K562 (cell line): ENCODE measurements around the gene SLC8A2. TPM values are rescaled to one million over a fixed set of nuclear protein-coding genes. Genes with fewer than 3 reads are reported as not detected.

Experiments used
- CBX8 ChIP-seq: fragments of 200-600 bp; sonication (generic); IDR thresholded peaks from 2 replicates; pipeline ENCODE4 v1.6.1; 2012; ENCODE audit warnings: borderline replicate concordance, mixed run types, low read depth, mild to moderate bottlenecking, moderate library complexity, mixed read lengths, low read length, control low read depth, inconsistent platforms; ENCODE audit not compliant: poor library complexity, severe bottlenecking; ENCODE audit errors: extremely low read depth
- CCAR2 ChIP-seq: fragments of 200-400 bp; formaldehyde crosslinking; IDR thresholded peaks from 2 replicates; pipeline ENCODE4 v1.6.1; 2017; ENCODE audit warnings: mild to moderate bottlenecking, low read depth, low read length
- CREB1 ChIP-seq, 2 experiments: sonication (generic) in 1 of 2; formaldehyde crosslinking in 1 of 2; IDR thresholded peaks; 2 replicates each; pipeline versions ENCODE4 v1.6.1 to v1.8.0; 2012 to 2022; ENCODE audit warnings: inconsistent platforms in 1 of 2, mild to moderate bottlenecking in 1 of 2, missing genetic modification reagents in 1 of 2, moderate library complexity in 1 of 2
- CREM ChIP-seq: IDR thresholded peaks from 2 replicates; pipeline ENCODE4 v1.6.1; 2014; ENCODE audit warnings: antibody characterized with exemption, low read depth
- FOXJ3 ChIP-seq: sonication (generic); formaldehyde crosslinking; IDR thresholded peaks from 2 replicates; pipeline ENCODE4 v1.4.0; 2020; ENCODE audit warnings: mild to moderate bottlenecking, missing genetic modification reagents
- GATAD2A ChIP-seq: fragments of 450-650 bp; IDR thresholded peaks from 2 replicates; pipeline ENCODE4 v1.6.1; 2017
- GTF2A2 ChIP-seq: IDR thresholded peaks from 2 replicates; pipeline ENCODE4 v1.6.1; 2016; ENCODE audit warnings: mild to moderate bottlenecking, missing genetic modification characterization, missing compliant biosample characterization
- HDAC3 ChIP-seq: fragments of 450-650 bp; IDR thresholded peaks from 2 replicates; pipeline ENCODE4 v1.6.1; 2018; ENCODE audit warnings: borderline replicate concordance, mild to moderate bottlenecking, moderate library complexity; ENCODE audit not compliant: partially characterized antibody
- HMG20A ChIP-seq: fragments of 450-650 bp; formaldehyde crosslinking; conservative IDR thresholded peaks from 2 replicates; pipeline ENCODE4 v1.4.0; 2020; ENCODE audit warnings: mild to moderate bottlenecking, mixed read lengths
- KDM4B ChIP-seq, 2 experiments: fragments of 450-650 bp in 1 of 2; sonication (generic) in 1 of 2; IDR thresholded peaks; 2 replicates each; pipeline ENCODE4 v1.6.1; 2016 to 2017; ENCODE audit warnings: borderline replicate concordance in 2 of 2, antibody characterized with exemption in 1 of 2, low read depth in 1 of 2, mild to moderate bottlenecking in 1 of 2
- NFRKB ChIP-seq: fragments of 450-650 bp; IDR thresholded peaks from 2 replicates; pipeline ENCODE4 v1.6.1; 2016; ENCODE audit warnings: low read depth
- PBX2 ChIP-seq, 2 experiments: IDR thresholded peaks in 1 of 2; conservative IDR thresholded peaks in 1 of 2; 2 replicates each; pipeline ENCODE4 v1.6.1; 2016; ENCODE audit warnings: low read depth in 2 of 2, mild to moderate bottlenecking in 1 of 2, missing compliant biosample characterization in 1 of 2, missing genetic modification characterization in 1 of 2, moderate library complexity in 1 of 2
- PTBP1 ChIP-seq: fragments of 200-400 bp; formaldehyde crosslinking; IDR thresholded peaks from 2 replicates; pipeline ENCODE4 v1.6.1; 2017; ENCODE audit warnings: low read depth, low read length
- PYGO2 ChIP-seq: fragments of 450-650 bp; IDR thresholded peaks from 2 replicates; pipeline ENCODE4 v1.6.1; 2016; ENCODE audit warnings: mild to moderate bottlenecking, missing genetic modification characterization, moderate library complexity, missing compliant biosample characterization
- RBFOX2 ChIP-seq: fragments of 200-400 bp; formaldehyde crosslinking; IDR thresholded peaks from 2 replicates; pipeline ENCODE4 v1.6.1; 2017; ENCODE audit warnings: low read depth, mild to moderate bottlenecking, low read length, moderate library complexity
- SMAD1 ChIP-seq: fragments of 150-350 bp; IDR thresholded peaks from 2 replicates; pipeline ENCODE4 v1.6.1; 2014; ENCODE audit warnings: low read length, low read depth; ENCODE audit not compliant: partially characterized antibody
- ZBED1 ChIP-seq: IDR thresholded peaks from 2 replicates; pipeline ENCODE4 v1.6.1; 2014
- ZBTB9 ChIP-seq: fragments of 450-650 bp; formaldehyde crosslinking; IDR thresholded peaks from 2 replicates; pipeline ENCODE4 v1.4.0; 2020; ENCODE audit warnings: mild to moderate bottlenecking, moderate library complexity
- polyA plus RNA-seq, 8 experiments: library from polyadenylated mRNA; depleted of rRNA in 4 of 8; stranded (reverse) in 5 of 8; unstranded in 3 of 8; fragments of >200 nt; fragmentation: Nextera tagmentation in 2 of 8; fragmentation: Illumina TruSeq in 1 of 8; extraction: Ambion mirVana in 2 of 8; extraction: Trizol in 1 of 8; gene quantifications; 2 replicates each; pipeline versions ENCODE4 v1.2.1 to v1.2.3, GENCODE V29; 2011 to 2014; ENCODE audit warnings: inconsistent platforms in 1 of 8, missing spikeins in 1 of 8
- total RNA-seq, 7 experiments: library from RNA; depleted of rRNA in 6 of 7; stranded (reverse); fragments of >200 nt in 6 of 7; fragmentation: Illumina TruSeq in 2 of 7; extraction: Trizol in 2 of 7; gene quantifications; 2 replicates each; pipeline versions ENCODE4 v1.2.1 to v1.2.3, GENCODE V29; 2011 to 2021; ENCODE audit warnings: low replicate concordance in 1 of 7
- TF ChIP-seq, protein P1 (sequence below): fragments of 250-450 bp; sonication (Bioruptor Pico); IDR thresholded peaks from 2 replicates; pipeline ENCODE4 v1.8.0; 2022; ENCODE audit warnings: moderate library complexity, mild to moderate bottlenecking, inconsistent platforms
- TF ChIP-seq, protein P2 (sequence below): fragments of 450-650 bp; formaldehyde crosslinking; IDR thresholded peaks from 2 replicates; pipeline ENCODE4 v1.4.0; 2022; ENCODE audit warnings: missing genetic modification characterization

Gene SLC8A2
- total and polyA plus RNA-seq, 9 of the 15 experiments (the other 6 are each of a cell fraction or from before 2014, with no cell fraction given): 0.07 to 0.66 (median 0.24) TPM; not detected in 3

GRCh38 chr19:47514869-47515588 is 43.3 kb upstream of the SLC8A2 start, which contains the start of gene NAPA (continued):
- TF ChIP-seq HDAC3: no peak
- TF ChIP-seq HMG20A: no peak
- TF ChIP-seq CREB1 (IDR thresholded peaks at IDR 0.05): peak; percentile 94
- peak; percentile 88 for TF ChIP-seq CREB1 (CRISPR knock-in tag; IDR thresholded peaks at IDR 0.05)
- peak; percentile 89 for TF ChIP-seq RBFOX2
- TF ChIP-seq PBX2 (CRISPR knock-in tag; IDR thresholded peaks at IDR 0.05; ENCODE audit: low read depth): no peak
- peak; percentile 50 for TF ChIP-seq PBX2 (tag; conservative IDR thresholded peaks at IDR 0.05; ENCODE audit: low read depth)
- TF ChIP-seq KDM4B (IDR thresholded peaks at IDR 0.05; ENCODE audit: borderline replicate concordance in 2 of 2, low read depth in 1 of 2): peak in 1 of 2 experiments; percentile 98; a peak in 2 of 4 replicates
- TF ChIP-seq GTF2A2 (tag): no peak
- no peak for TF ChIP-seq PYGO2 (tag)
- no peak for TF ChIP-seq NFRKB
- TF ChIP-seq CCAR2: no peak
- no peak for TF ChIP-seq PTBP1
- TF ChIP-seq CBX8: no peak
- TF ChIP-seq GATAD2A: no peak
- TF ChIP-seq ZBTB9 (CRISPR knock-in tag): no peak
- TF ChIP-seq, protein P1, sequence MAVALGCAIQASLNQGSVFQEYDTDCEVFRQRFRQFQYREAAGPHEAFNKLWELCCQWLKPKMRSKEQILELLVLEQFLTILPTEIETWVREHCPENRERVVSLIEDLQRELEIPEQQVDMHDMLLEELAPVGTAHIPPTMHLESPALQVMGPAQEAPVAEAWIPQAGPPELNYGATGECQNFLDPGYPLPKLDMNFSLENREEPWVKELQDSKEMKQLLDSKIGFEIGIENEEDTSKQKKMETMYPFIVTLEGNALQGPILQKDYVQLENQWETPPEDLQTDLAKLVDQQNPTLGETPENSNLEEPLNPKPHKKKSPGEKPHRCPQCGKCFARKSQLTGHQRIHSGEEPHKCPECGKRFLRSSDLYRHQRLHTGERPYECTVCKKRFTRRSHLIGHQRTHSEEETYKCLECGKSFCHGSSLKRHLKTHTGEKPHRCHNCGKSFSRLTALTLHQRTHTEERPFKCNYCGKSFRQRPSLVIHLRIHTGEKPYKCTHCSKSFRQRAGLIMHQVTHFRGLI (CRISPR knock-in tag): no peak; the same call in 1 of the 2 replicates
- no peak for TF ChIP-seq SMAD1
- TF ChIP-seq CREM: peak; percentile 96
- TF ChIP-seq FOXJ3 (CRISPR knock-in tag): no peak
- TF ChIP-seq ZBED1: no peak
- TF ChIP-seq, protein P2, sequence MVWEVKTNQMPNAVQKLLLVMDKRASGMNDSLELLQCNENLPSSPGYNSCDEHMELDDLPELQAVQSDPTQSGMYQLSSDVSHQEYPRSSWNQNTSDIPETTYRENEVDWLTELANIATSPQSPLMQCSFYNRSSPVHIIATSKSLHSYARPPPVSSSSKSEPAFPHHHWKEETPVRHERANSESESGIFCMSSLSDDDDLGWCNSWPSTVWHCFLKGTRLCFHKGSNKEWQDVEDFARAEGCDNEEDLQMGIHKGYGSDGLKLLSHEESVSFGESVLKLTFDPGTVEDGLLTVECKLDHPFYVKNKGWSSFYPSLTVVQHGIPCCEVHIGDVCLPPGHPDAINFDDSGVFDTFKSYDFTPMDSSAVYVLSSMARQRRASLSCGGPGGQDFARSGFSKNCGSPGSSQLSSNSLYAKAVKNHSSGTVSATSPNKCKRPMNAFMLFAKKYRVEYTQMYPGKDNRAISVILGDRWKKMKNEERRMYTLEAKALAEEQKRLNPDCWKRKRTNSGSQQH: no peak
